K562 (cell line): ENCODE results near the gene ZNF107. TPM values are rescaled to one million over a fixed set of nuclear protein-coding genes. Genes with fewer than 3 reads are reported as not detected.
A peak's percentile ranks its signal among the peaks of the same experiment; 100 is the strongest.

Experiments used
- ATAC-seq: fragments of 200-7000 bp; cut with Tn5 transposase; 3 replicates; pipeline ENCODE4 v1.9.1; 2020; ENCODE audit warnings: moderate library complexity
- Bru-seq: library from RNA; stranded (reverse); fragments of 400-500 nt; gene quantifications from one replicate; lab custom pipeline; 2021; lab: Mats Ljungman, UMichigan
- BruChase-seq, 2 experiments: library from RNA; stranded (reverse); fragments of 400-500 nt; gene quantifications; one replicate each; lab custom pipeline; 2021; lab: Mats Ljungman, UMichigan
- BruUV-seq: library from RNA; stranded (reverse); fragments of 400-500 nt; replicated peaks from 2 replicates; lab custom pipeline; 2021; lab: Mats Ljungman, UMichigan
- CTCF ChIA-PET: fragments of 300-600 bp; formaldehyde crosslinking; extraction: SDS; loops from one replicate; lab custom pipeline; 2021; ENCODE audit warnings: low intra/inter-chr PET ratio; lab: Yijun Ruan, JAX
- POLR2A ChIA-PET: fragments of 300-600, 350-650 bp; sonication (Branson Sonifier 250); formaldehyde crosslinking; extraction: SDS; loops from one replicate; lab custom pipeline; 2021; ENCODE audit warnings: antibody characterized with exemption, inconsistent platforms; lab: Yijun Ruan, JAX
- DNase-seq, 4 experiments: peaks; one replicate each; pipeline versions ENCODE4 v3.0.0 to v3.0.0-alpha.2; 2011 to 2018; ENCODE audit warnings: low spot score in 3 of 4, mixed read lengths in 3 of 4; ENCODE audit errors: extremely low read depth in 1 of 4
- FAIRE-seq: peaks from 2 replicates; lab custom pipeline; 2011; peaks lifted over from hg19 to GRCh38; lab: Jason Lieb, UNC
- H2AFZ ChIP-seq: 2 replicates; pipeline ENCODE4 v1.6.0; 2011; ENCODE audit warnings: low read depth, low read length, control low read depth, inconsistent platforms
- H3K27ac ChIP-seq: fragments of 200-600 bp; 3 replicates; pipeline ENCODE4 v1.8.0; 2011; ENCODE audit warnings: low read depth, mild to moderate bottlenecking, control low read depth, inconsistent platforms, low read length, moderate library complexity, mixed read lengths; ENCODE audit errors: extremely low read depth
- H3K27me3 ChIP-seq, 2 experiments: fragments of 300-600 bp in 1 of 2; 2 replicates in 1 of 2; 3 replicates in 1 of 2; pipeline versions ENCODE4 v1.6.0 to v1.8.0; 2011; ENCODE audit warnings: inconsistent platforms in 2 of 2, low read length in 2 of 2, mild to moderate bottlenecking in 1 of 2, mixed read lengths in 1 of 2, moderate library complexity in 1 of 2; ENCODE audit not compliant: control insufficient read depth in 2 of 2, insufficient read depth in 2 of 2
- H3K36me3 ChIP-seq: fragments of 300-600 bp; 3 replicates; pipeline ENCODE4 v1.8.0; 2011; ENCODE audit warnings: mild to moderate bottlenecking, low read length, inconsistent platforms; ENCODE audit not compliant: control insufficient read depth, insufficient read depth
- H3K4me1 ChIP-seq, 2 experiments: fragments of 200-600 bp in 1 of 2; replicated peaks in 1 of 2; 2 replicates in 1 of 2; 3 replicates in 1 of 2; pipeline versions ENCODE4 v1.5.1 to v1.8.0; 2011; ENCODE audit warnings: inconsistent platforms in 2 of 2, low read length in 2 of 2, mild to moderate bottlenecking in 1 of 2, mixed read lengths in 1 of 2, moderate library complexity in 1 of 2; ENCODE audit not compliant: control insufficient read depth in 2 of 2, insufficient read depth in 2 of 2
- H3K4me2 ChIP-seq: 2 replicates; pipeline ENCODE4 v1.6.1; 2011; ENCODE audit warnings: low read length, control low read depth, inconsistent platforms, mixed read lengths; ENCODE audit not compliant: insufficient read depth
- H3K4me3 ChIP-seq: fragments of 200-600 bp; sonication (generic), shearing (Covaris generic); 2 replicates; pipeline ENCODE4 v1.5.1; 2016; ENCODE audit warnings: control low read depth, inconsistent platforms
- H3K79me2 ChIP-seq: fragments of 200-600 bp; 3 replicates; pipeline ENCODE4 v1.8.0; 2011; ENCODE audit warnings: low read length, inconsistent platforms; ENCODE audit not compliant: control insufficient read depth, insufficient read depth
- H3K9ac ChIP-seq, 2 experiments: 2 replicates each; pipeline versions ENCODE4 v1.6.0 to v1.6.1; 2011; ENCODE audit warnings: low read depth in 2 of 2, low read length in 2 of 2, control low read depth in 1 of 2, inconsistent platforms in 1 of 2, mild to moderate bottlenecking in 1 of 2, mixed read lengths in 1 of 2; ENCODE audit not compliant: insufficient read depth in 1 of 2
- H3K9me1 ChIP-seq: one replicate; pipeline ENCODE4 v1.6.0; 2011; ENCODE audit warnings: inconsistent platforms, mild to moderate bottlenecking, low read length, moderate library complexity; ENCODE audit not compliant: control insufficient read depth, insufficient read depth
- H3K9me3 ChIP-seq: replicated peaks from 2 replicates; pipeline ENCODE4 v1.5.1; 2011; ENCODE audit warnings: low read depth, low read length, inconsistent platforms; ENCODE audit not compliant: control insufficient read depth, insufficient read depth
- H4K20me1 ChIP-seq: replicated peaks from 2 replicates; pipeline ENCODE4 v1.6.1; 2011; ENCODE audit warnings: low read length, inconsistent platforms, mixed read lengths; ENCODE audit not compliant: control insufficient read depth, insufficient read depth
- KDM2B ChIP-seq: fragments of 250-450 bp; sonication (Bioruptor Pico); IDR thresholded peaks from 2 replicates; pipeline ENCODE4 v1.8.0; 2021; ENCODE audit warnings: mild to moderate bottlenecking, moderate library complexity
- MEF2A ChIP-seq: IDR thresholded peaks from 2 replicates; pipeline ENCODE4 v1.6.1; 2011; ENCODE audit warnings: low read depth, mild to moderate bottlenecking, low read length, moderate library complexity; ENCODE audit not compliant: control insufficient read depth
- PPARD ChIP-seq: fragments of 250-450 bp; sonication (Bioruptor Pico); IDR thresholded peaks from 2 replicates; pipeline ENCODE4 v1.8.0; 2022; ENCODE audit warnings: inconsistent platforms, mild to moderate bottlenecking, moderate library complexity
- RBM22 ChIP-seq: fragments of 200-400 bp; formaldehyde crosslinking; IDR thresholded peaks from 2 replicates; pipeline ENCODE4 v1.6.1; 2018; ENCODE audit warnings: low read length, low read depth; ENCODE audit not compliant: poor library complexity, severe bottlenecking
- ZNF445 ChIP-seq: fragments of 250-450 bp; sonication (Bioruptor Pico); IDR thresholded peaks from 2 replicates; pipeline ENCODE4 v1.4.0; 2020; ENCODE audit warnings: low read depth, mild to moderate bottlenecking, moderate library complexity
- WGBS: fragments of 100-300 bp; shearing (Covaris generic); methylation state at CpG from one replicate; pipeline ENCODE4 v1.1.6; 2016; ENCODE audit warnings: low coverage, mixed read lengths; ENCODE audit not compliant: insufficient coverage; ENCODE audit errors: missing lambda C conversion rate; 5-methylcytosine and 5-hydroxymethylcytosine counted together
- in situ Hi-C: fragments of 300-500 bp; cut with MboI; formaldehyde crosslinking; loops from 4 replicates; pipeline ENCODE4 v1.15.0; 2018; ENCODE audit warnings: inconsistent platforms, mixed read lengths
- intact Hi-C: fragments of 100-400 bp; cut with micrococcal nuclease; formaldehyde crosslinking; loops from 2 replicates; pipeline ENCODE4 v1.14.2; 2022
- long read RNA-seq, 3 experiments: library from polyadenylated mRNA in 2 of 3; library from RNA in 1 of 3; unstranded in 2 of 3; stranded (forward) in 1 of 3; transcript quantifications; one replicate each; pipeline ENCODE4 v2.0.0, GENCODE V29; 2019 to 2022
- polyA minus RNA-seq, 3 experiments: library from RNA; depleted of rRNA, polyadenylated mRNA; stranded (reverse); fragments of >200 nt; gene quantifications; 2 replicates each; pipeline ENCODE4 v1.2.3, GENCODE V29; 2011
- polyA plus RNA-seq, 8 experiments: library from polyadenylated mRNA; depleted of rRNA in 4 of 8; stranded (reverse) in 5 of 8; unstranded in 3 of 8; fragments of >200 nt; fragmentation: Nextera tagmentation in 2 of 8; fragmentation: Illumina TruSeq in 1 of 8; extraction: Ambion mirVana in 2 of 8; extraction: Trizol in 1 of 8; gene quantifications; 2 replicates each; pipeline versions ENCODE4 v1.2.1 to v1.2.3, GENCODE V29; 2011 to 2014; ENCODE audit warnings: inconsistent platforms in 1 of 8, missing spikeins in 1 of 8
- total RNA-seq, 7 experiments: library from RNA; depleted of rRNA in 6 of 7; stranded (reverse); fragments of >200 nt in 6 of 7; fragmentation: Illumina TruSeq in 2 of 7; extraction: Trizol in 2 of 7; gene quantifications; 2 replicates each; pipeline versions ENCODE4 v1.2.1 to v1.2.3, GENCODE V29; 2011 to 2021; ENCODE audit warnings: low replicate concordance in 1 of 7
- TF ChIP-seq, protein P1 (sequence below): fragments of 450-650 bp; IDR thresholded peaks from 2 replicates; pipeline ENCODE4 v1.6.1; 2016

ZNF107 gene
- total RNA-seq (2011; cell fraction: chromatin; rRNA removed; ENCODE audit: low replicate concordance), result 13.9 and 28.5 TPM in 2 replicates
- 6.3 and 10.4 TPM in 2 replicates for total RNA-seq (2011; cell fraction: nucleolus; rRNA removed)
- 14.0 and 20.2 TPM in 2 replicates for total RNA-seq (2011; cell fraction: nucleoplasm; rRNA removed)
- total RNA-seq (2014; rRNA removed) (5.3 and 7.1 TPM in 2 replicates), total RNA-seq (2014; rRNA removed; fragmentation: Illumina TruSeq; extraction: Trizol) (13.2 and 14.5 TPM in 2 replicates), total RNA-seq (2015; rRNA removed; fragmentation: Illumina TruSeq; extraction: Trizol) (14.1 and 14.2 TPM in 2 replicates), total RNA-seq (2021) (7.7 and 7.9 TPM in 2 replicates), polyA plus RNA-seq (2011; rRNA removed) (5.7 and 6.7 TPM in 2 replicates), polyA plus RNA-seq (2014; fragmentation: Illumina TruSeq; extraction: Trizol) (9.8 and 13.1 TPM in 2 replicates), polyA plus RNA-seq (2014; fragmentation: Nextera tagmentation; extraction: Ambion mirVana) (1 to 10 TPM; 2.4 to 4.5 TPM), polyA plus RNA-seq (2014; rRNA removed) (8.9 and 9.3 TPM in 2 replicates), polyA minus RNA-seq (2011; rRNA and poly(A)+ RNA removed) (10.5 and 12.3 TPM in 2 replicates), Bru-seq, nascent RNA (percentile 86 among the genes with signal in this experiment), BruChase-seq, experiment 1, labeled RNA remaining after a 2-hour chase (percentile 90 among the genes with signal in this experiment), BruChase-seq, experiment 2, labeled RNA remaining after a 6-hour chase (percentile 89 among the genes with signal in this experiment)
- 2.7 and 3.2 TPM in 2 replicates for polyA plus RNA-seq (2011; cell fraction: cytosol; rRNA removed)
- 6.6 and 8.4 TPM in 2 replicates for polyA plus RNA-seq (2011; cell fraction: nucleus; rRNA removed)
- polyA plus RNA-seq (2012), result 4.3 and 5.9 TPM in 2 replicates
- polyA minus RNA-seq (2011; cell fraction: cytosol; rRNA and poly(A)+ RNA removed), result 2.3 and 6.4 TPM in 2 replicates
- polyA minus RNA-seq (2011; cell fraction: nucleus; rRNA and poly(A)+ RNA removed), result 7.1 and 8.9 TPM in 2 replicates
- long read RNA-seq, experiment 1, full-length matches to known transcripts, result 10 of 19 reads
- long read RNA-seq, experiment 1, partial matches to known transcripts, result 2 of 19 reads
- long read RNA-seq, experiment 1, other reads (novel, unspliced or antisense), result 7 of 19 reads
- long read RNA-seq, experiment 2, full-length matches to known transcripts, result 1 of 10 reads
- long read RNA-seq, experiment 2, partial matches to known transcripts, result 0 of 10 reads
- long read RNA-seq, experiment 2, other reads (novel, unspliced or antisense), result 9 of 10 reads
- long read RNA-seq, experiment 3, partial matches to known transcripts, result 1 of 4 reads
- long read RNA-seq, experiment 3, other reads (novel, unspliced or antisense), result 3 of 4 reads

DNA sequence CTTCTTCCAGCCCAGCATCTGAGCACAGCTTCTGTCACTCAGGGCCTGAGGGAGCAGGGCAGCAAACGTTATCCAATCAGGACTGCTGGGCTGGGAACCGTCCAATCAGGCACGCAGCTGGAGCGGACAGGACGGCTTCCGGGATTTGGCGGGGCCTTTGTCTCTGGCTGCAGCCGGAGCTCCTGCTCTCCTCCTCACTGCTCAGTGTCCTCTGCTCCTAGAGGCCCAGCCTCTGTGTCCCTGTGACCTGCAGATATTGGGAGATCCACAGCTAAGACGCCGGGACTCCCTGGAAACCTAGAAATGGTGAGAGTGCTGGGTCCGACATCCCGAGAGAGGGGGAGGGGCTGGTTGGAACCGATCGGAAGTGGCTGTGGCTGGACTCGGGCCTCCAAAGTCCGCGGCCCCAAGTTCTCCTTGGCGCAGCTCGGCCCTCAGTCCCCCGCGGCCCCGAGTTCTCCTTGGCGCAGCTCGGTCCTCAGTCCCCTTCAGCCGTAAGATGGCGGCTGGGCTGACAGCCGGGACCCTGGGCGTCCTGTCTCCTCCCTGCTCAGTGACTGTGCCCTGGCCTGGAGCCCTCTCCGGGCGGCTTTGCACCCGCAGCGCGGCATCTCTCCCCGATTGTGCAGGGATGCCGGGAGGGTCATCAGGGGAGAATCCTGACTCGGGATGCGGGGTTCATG is at the start of gene ZNF107:
Gene ZNF107 (plus strand): TSS at position 154 of the 683 bp plus-strand sequence. CDS start 150 bp downstream, at position 304.
- H3K4me2 ChIP-seq, result peak within 1 kb of the TSS; percentile 94
- H3K27ac ChIP-seq, result peak within 1 kb of the TSS; percentile 87
- no TSS peak for BruUV-seq
- H2AFZ ChIP-seq, result peak within 1 kb of the TSS; percentile 99
- FAIRE-seq (peak; percentile 98), DNase-seq (peak; percentile 93 to 97 (median 94)), ATAC-seq (peak; percentile 99)
- no peaks in the 10 kb centered on the region for H3K27me3 ChIP-seq
- peak within 1 kb of the TSS; percentile 88 to 91 for H3K9ac ChIP-seq
- intact Hi-C loops, result loop anchor here (5.0 kb wide), 3 partner anchors 41 to 241 kb away; no protein-coding TSS in a partner anchor
- H3K9me3 ChIP-seq, result peaks cover 2% of the 10 kb centered on the region; the same call in 1 of the 2 replicates
- peak within 1 kb of the TSS; percentile 97 for H3K4me3 ChIP-seq
- peaks cover 37% of the 10 kb centered on the region for H3K79me2 ChIP-seq
- H3K9me1 ChIP-seq, result no peaks in the 10 kb centered on the region
- H3K36me3 ChIP-seq, result peaks cover 24% of the 10 kb centered on the region; the same call in 1 of the 3 replicates
- ChIA-PET POLR2A (interaction anchor here (1.3 to 1.7 kb wide), 3 partner anchors 9 to 238 kb away, joined by 3 to 7 read pairs (median 6); partner anchors contain the start of gene ZNF273), CTCF (no interaction called here)
- 1% methylated on average over 36 of the region's 37 CpGs for WGBS
- in situ Hi-C loops, result no loop called here
- H4K20me1 ChIP-seq, result no peaks in the 10 kb centered on the region
- peaks cover 6 to 13% of the 10 kb centered on the region in 2 experiments for H3K4me1 ChIP-seq
- TF ChIP-seq KDM2B (CRISPR knock-in tag) (no peak), ZNF445 (CRISPR knock-in tag) (no peak), MEF2A (no peak), PPARD (no peak), RBM22 (no peak)
- TF ChIP-seq, protein P1, sequence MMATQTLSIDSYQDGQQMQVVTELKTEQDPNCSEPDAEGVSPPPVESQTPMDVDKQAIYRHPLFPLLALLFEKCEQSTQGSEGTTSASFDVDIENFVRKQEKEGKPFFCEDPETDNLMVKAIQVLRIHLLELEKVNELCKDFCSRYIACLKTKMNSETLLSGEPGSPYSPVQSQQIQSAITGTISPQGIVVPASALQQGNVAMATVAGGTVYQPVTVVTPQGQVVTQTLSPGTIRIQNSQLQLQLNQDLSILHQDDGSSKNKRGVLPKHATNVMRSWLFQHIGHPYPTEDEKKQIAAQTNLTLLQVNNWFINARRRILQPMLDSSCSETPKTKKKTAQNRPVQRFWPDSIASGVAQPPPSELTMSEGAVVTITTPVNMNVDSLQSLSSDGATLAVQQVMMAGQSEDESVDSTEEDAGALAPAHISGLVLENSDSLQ, result peak; percentile 98
